Pons (tissue), 1 donor: Measurements from ENCODE around the gene NUDT16L1.
A peak's percentile ranks its signal among the peaks of the same experiment; 100 is the strongest.
"Not testable (repeated sequence)": the region's sequence is repeated elsewhere in the genome, so short reads cannot be mapped to it uniquely, and the experiment has no call there.

Source experiments
- DNase-seq: peaks from one replicate; pipeline ENCODE4 v3.0.0-alpha.2; 2016; ENCODE audit warnings: low spot score

NUDT16L1 gene

DNA sequence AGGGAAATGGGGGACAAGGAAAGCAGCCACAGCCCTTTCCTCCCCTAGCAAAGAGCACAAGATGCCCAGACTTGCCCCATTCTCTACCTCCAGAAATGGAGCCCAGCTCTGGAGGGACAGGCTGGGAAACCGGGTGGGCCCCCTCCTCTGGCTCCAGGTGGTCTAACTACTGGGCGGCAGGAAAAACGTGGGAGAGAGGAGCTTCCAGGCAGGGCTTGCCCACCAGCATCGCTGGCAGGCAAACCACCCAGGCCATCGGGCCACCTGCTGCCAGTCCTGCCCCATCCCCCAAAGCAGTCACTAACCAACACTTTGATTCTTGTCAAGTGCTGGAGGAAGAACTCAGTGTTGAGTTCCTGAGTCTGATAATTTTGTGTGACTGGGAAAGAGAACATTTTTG, 25.1 kb downstream of the NUDT16L1 start:
- no peak for DNase-seq

DNA sequence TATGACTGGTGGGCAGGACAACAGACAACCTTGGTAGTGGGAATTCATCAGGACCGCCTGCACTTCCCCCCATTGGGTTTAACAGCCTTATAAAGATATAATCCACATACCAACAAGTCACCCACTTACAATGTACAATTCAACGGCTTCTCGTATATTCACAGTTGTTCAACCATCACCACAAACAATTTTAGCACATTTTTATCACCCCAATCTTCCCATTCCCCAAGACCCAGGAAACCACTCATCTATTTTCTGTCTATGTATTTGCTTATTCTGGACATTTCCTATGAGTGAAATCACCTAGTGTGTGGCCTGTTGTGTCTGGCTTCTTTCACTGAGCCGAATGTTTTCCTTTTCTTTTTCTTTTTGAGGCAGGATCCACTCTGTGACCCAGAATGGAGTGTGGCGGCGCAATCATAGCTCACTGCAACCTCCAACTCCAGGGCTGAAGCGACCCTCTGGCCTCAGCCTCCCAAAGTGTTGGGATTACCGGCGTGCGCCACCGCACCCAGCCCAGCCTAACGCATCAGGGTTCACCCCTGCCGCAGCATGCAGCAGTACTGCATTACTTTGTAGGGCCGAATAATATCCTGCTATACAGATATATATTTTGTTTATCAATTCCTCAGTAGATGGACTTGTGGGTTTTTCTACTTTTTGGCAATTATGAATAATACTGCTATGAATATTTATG, 29.9 kb downstream of the NUDT16L1 start:
- no peak for DNase-seq

DNA sequence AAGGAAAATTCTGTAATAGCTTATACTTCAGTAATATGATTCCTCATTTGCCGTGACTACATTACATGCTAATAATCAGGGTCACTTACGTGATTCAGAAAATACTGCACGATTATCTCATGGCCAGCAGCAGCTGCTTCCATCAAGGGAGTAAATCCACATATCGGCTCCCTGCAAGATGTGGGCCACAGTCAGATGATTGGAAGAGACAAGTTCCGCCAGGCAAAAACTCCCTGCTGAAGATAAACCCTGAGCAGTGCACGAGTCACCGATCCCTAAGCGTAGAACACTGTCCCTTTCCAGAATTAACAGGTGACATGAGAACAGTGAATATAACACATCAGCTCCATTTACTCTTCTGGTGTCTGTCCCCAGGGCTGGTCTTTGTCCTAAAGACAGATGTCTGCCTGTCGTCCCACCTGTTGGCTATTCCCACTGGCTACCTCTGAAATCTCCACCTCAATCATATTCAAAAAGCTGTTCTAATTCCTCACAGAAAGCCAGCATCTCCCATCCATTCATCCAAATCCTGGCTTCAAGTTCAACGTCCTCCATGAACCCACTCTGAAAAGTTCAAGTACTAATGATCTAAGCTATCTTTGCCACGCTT, 31.4 kb downstream of the NUDT16L1 start:
- no peak for DNase-seq

DNA sequence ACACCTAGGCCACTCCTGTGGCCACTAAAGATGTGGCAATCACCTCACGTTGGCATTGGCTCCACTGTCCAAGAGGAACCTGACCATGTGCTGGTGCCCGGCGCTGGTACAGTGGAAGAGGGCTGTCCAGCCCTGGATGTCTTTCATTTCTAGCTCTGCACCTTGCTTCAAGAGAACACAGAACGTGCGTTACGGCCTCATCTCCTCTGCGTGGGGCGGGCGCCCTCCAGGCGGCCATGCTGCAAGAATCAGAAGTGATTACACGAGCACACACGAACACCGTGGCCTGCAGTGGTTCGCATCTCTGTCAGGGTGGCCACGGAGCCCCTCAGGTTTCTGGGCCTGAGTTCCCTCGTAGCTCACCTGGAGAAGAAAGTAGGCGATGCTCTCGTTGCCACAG, 33.3 kb downstream of the NUDT16L1 start:
- no peak for DNase-seq

DNA sequence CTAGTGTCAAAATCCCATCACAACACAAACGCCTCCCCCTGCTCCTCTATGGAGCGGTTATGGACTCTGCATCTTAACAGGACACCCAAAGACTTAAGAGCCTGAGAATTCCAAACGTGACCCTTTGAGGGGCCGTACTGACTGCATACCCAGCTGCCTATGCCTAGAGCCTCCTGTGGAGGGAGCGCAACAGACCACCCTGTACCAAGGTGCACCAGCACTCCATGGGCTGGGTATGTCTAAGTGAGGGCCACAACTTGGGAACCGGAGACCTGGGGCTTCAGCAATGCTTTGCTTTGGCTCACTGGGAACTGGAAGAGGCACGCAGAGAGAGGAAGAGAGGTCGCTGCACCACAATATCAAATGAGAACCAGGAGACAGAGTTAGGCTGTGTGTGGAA, 35.3 kb downstream of the NUDT16L1 start:
- no peak for DNase-seq

DNA sequence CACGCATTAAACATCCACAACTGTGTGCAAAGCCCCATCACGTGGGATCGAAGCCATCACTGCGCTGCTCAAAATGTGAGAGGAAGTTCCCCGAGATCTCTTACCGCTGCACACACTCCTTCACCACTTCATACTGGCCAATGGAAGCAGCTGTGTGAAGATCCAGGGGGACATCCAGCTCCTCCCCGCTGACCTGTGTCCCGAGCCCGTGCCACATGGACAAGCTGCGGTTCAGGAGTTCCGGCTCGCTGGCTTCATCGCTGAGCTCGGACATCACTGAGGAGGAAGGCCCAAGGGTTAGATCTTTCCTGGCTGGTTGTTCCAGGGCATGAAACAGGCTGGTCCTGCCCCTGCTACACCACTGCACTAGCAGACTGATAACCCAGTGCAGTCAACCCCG, 36.5 kb downstream of the NUDT16L1 start:
- DNase-seq, result no peak

DNA sequence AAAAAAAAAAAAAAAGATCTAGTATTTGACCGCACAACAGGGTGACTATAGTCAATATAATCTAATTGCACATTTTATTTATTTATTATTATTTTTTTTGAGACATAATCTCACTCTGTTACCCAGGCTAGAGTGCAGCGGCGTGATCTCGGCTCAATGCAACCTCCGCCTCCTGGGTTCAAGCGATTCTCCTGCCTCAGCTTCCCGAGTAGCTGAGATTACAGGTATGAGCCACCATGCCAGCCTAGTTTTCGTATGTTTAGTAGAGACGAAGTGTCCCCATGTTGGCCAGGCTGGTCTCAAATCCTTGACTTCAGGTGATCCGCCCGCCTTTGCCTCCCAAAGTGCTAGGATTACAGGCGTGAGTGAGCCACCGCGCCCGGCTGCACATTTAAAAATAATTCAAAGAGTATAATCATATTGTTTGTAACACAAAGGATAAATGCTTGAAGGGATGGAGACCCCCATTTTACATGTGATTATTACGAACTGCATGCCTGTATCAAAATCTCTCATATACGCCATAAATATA, 39.9 kb downstream of the NUDT16L1 start:
- no peak for DNase-seq

DNA sequence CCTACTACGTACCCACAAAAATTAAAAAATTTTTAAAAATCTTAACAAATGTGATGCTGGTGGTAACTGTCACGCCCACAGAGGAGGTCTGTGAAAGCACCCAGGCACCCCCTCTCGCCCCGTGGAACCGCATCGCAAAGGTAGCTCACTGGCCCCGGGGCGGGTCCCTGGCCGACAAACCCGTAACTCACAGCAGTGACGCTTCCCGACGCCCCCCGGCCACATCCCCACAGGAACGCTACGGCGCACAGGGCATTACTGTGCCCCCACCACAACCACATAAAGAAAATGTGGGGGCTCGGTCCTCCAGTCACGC, 40.3 kb downstream of the NUDT16L1 start:
- DNase-seq, result no peak

DNA sequence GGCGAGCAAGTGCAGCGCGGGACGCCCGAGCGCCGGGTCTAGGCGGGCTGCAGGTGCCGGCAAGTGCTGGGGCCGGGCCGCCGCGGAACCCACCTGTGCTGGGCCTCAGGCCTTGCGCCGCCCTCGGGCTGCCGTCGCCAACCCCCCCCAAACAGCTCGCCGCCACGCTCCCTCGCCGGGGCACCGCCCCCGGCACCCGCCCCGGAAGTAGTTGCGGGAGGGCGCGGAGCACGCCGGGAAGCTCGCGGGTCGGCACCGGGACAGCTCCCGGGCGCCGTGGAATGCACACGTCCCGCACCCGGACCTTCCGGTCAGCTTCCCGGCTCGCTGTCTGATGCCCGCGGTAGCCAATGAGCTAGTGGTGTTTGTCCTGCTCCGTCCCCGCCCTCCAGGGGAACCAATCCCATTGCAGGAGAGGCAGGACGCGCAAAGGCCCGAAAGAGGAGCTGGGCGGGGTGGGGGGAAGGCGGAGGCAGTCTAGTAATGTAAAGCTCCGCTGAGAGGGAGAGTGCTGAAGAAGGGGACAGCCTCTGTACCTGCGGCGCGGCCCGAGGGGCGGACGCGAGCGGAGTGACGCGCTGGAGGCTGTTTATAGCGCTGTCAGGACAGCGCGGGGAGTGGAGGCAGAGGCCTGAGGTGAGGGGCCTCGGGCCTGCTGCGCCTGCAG, 40.8 kb downstream of the NUDT16L1 start, which contains the start of the genes ANKS3 and DNAAF8:
Gene ANKS3 (minus strand): TSS at position 209 of the 667 bp plus-strand sequence. CDS start 4,122 bp downstream, outside the sequence.
Gene DNAAF8 (plus strand): TSS at position 475 of the 667 bp plus-strand sequence. CDS start 1,978 bp downstream, outside the sequence.
- DNase-seq, result peak; percentile 97

DNA sequence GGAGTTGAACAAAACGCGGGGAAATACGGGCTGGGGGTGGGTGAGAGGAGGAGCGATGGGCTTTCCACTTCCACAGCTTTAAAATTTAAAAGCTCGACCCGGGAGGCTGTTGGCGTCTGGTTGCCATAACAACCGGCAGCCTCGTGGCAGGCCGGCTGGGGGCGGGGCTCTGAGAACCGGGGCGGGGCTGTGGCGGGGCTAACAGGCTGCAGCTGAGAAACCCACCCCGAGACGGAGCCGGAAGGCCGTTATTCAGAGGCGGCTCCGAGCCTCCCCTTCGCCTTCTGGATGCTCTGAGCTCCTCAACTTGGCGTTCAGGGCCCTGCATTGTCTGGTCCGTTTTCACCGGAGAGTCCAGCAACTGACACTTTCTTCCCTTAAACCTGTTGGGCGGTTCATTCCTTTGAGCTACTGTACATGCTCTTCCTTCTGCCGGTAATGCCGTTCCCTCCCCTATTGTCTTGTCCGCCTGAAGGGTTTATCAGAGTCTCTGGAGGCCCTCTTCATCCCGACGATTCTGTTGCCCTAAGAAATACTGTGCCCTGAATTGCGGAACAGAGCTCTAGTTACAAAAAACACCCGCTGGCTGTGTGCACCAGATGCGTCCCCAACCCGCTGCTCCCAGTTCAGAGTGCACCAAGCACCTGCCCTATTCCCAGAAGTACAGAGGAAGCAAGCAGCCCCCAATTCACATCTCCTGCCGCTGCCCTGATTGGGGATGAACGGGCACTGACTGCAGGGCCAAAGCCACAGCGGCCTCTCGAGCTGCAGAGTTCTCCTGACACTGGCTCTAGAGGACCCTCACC, 41.6 kb downstream of the NUDT16L1 start:
- DNase-seq, result peak; percentile 58

DNA sequence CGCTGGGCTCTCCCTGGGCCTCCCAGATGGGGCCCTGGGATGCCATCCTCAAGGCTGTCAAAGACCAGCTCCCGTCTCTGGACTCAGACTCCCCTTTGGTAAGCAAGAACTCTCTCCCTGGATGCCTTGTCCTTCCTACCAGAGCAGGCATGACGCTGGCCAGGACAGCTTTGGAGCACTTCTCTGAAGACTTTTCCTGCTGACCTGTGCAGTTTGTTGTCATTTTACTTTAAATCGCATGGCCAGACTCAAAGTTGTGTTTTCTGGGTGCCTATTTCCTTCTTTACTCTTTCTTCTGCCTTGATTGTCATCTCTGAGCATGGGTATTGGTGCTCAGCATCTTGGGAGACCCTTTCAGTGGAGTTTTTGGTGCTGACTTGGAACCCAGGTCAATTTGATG, 43.2 kb downstream of the NUDT16L1 start:
- DNase-seq, result no peak

DNA sequence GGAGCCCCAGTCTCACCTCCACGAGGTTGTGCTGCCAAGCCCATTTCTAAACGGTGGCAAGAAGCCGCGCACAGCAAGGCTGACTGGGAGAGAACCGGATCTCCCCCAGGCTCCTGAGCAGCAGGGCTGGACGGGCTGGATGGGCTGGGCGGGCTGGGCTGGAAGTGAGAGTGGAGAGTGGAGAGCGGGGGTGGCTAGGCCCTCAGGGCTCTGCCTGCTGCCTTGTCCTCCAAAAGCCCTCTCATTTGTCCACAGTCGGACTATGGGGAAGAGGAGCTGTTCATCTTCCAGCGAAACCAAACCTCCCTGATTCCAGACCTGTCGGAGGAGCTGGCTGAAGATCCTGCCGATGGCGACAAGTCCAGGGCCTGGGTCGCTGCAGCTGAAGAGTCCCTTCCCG, 44.2 kb downstream of the NUDT16L1 start:
- no peak for DNase-seq

DNA sequence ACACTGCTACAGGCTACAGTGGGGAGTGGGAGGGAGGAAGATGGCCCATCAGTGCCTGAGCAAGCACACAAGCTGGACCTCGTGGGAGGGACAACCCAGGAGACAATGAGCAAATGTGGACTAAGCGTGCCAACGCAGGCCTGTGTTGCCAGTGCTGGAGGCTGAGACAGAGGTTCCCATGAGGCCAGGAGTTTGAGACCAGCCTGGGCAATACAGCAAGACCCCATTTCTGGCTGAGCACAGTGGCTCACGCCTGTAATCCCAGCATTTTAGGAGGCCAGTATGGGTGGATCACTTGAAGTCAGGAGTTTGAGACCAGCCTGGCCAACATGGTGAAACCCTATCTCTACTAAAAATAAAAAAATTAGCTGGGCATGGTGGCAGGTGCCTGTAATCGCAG, 45.0 kb downstream of the NUDT16L1 start:
- DNase-seq, result not testable (repeated sequence)

DNA sequence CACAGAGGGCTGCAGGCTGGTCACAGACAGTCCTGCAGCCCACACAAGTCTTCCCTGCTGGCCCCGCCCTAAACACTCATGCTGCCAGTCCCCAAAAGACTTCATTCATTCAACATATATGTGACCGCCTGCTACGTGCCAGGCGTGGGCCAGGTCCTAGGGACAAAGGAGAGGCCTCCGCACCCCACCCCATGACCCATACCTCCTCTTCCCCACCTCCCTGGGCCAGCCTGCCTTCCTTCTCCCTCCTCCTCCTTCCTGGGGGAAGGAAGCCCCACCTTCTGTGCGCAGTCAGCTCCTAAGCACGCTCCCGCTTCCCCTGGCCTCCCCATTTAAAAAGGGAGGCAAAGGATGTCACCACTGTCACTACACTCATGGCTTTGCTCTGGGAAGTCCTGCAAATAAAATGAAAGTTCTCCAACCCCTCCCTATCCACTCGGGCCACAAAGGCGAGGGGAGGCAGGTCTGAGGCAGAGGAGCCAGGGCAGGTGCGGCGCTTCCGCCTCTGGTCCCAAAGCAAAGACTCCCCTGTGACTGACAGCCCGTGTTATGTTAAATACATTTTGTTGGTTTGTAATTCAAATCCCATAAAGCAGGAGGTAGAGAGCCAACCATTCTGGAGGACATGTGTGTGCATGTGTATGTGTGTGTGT, 50.0 kb downstream of the NUDT16L1 start:
- no peak for DNase-seq

DNA sequence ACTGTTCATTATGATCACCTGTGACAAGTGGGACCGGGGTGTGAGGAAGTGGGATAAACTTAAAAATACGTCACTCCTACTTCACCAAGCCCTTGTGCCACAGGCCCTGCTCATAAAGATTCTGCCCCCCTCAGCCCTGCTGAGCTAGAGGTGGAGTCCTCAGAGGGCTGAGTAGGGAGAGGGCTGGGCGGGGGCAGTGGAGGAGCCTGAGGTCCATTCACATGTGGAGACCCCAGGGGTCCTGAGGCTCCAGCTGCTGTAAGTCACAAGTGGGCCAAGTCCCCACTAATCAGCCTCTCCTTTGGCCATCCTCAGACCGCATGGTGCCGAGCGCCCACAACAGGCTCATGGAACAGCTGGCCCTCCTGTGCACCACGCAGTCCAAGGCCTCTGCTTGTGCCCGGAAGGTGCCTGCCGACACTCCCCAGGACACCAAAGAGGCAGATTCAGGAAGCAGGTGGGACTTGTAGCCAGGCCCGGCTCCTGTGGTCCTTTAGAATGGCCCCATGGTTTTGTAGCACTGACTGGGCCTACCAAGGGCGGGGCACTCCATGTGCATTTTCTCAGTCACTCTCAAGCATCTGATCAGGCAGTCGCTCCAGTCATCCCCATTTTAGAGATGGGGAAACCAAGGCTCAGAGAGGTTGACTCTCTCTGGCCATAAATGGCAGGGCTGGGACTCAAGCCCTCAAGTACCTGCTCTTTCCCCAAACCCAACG, 51.4 kb downstream of the NUDT16L1 start:
- no peak for DNase-seq

DNA sequence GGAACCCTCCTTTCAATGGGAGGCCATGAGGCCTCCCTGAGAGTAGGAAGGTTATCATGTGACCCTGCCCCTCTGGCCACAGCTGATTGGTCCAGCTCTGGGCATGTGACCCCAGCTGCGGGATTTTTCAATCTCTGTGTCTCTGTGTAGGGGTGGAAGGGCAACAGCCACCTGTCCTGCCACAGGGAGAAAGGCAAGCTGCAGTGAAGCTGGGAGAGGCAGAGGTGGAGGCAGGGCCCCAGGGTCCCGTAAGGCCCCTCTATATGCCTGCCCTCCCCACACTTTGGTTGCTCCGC, 51.9 kb downstream of the NUDT16L1 start:
- no peak for DNase-seq
